OCI-LY1 (cell line): ENCODE data around the gene DDX42.

Experiments used
- EZH2 ChIP-seq: fragments of 200-600 bp; sonication (generic), shearing (Covaris generic); IDR thresholded peaks from 2 replicates; pipeline ENCODE4 v1.8.0; 2017; ENCODE audit warnings: borderline replicate concordance, mixed run types, mild to moderate bottlenecking, antibody characterized with exemption, low read length, moderate library complexity, mixed read lengths
- TF ChIP-seq, protein P1 (sequence below): fragments of 200-600 bp; sonication (generic), shearing (Covaris generic); IDR thresholded peaks from 2 replicates; pipeline ENCODE4 v1.5.1; 2017; ENCODE audit warnings: mild to moderate bottlenecking, antibody characterized with exemption, low read length, moderate library complexity, mixed read lengths

DNA sequence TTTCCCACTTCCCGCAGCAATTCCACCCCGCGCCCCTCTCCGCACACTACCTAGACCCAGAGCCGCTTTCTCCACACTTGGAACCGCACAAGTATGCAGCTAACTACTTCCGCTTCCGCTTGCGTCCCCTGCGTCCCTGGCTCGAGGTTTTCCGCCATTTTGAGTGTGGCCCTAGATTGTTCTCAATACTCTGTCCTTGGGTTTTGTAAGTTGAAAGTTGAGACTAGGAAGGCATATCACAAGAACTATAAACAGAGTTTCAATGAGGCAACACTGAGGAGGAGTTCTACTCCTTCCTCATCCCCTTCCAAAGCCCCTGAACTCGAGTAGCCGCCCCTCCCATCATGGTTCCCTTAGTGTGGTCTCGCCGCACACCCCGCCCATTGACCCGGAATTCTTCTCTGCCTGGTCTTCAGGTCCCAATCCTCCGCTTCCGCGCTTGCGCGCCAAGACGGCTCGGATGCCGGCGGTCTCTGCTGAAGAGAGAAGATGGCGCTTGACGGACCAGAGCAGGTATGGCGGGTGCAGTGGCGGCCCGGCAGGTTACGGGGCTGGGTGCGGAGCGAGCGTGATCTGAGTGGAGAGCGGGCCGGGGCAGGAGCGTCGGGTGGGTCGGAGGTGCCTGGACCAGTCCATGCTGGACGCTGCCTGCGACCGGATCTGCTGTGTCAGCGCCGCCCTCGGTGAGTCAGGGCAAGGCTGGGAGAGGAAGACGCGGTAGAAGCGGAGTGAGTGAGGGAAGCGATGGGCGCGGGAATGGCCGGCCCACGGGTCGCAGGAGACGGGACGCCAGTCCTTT lies 53.2 kb downstream of the DDX42 start, which contains the start of the genes FTSJ3 and PSMC5:
- TF ChIP-seq, protein P1, sequence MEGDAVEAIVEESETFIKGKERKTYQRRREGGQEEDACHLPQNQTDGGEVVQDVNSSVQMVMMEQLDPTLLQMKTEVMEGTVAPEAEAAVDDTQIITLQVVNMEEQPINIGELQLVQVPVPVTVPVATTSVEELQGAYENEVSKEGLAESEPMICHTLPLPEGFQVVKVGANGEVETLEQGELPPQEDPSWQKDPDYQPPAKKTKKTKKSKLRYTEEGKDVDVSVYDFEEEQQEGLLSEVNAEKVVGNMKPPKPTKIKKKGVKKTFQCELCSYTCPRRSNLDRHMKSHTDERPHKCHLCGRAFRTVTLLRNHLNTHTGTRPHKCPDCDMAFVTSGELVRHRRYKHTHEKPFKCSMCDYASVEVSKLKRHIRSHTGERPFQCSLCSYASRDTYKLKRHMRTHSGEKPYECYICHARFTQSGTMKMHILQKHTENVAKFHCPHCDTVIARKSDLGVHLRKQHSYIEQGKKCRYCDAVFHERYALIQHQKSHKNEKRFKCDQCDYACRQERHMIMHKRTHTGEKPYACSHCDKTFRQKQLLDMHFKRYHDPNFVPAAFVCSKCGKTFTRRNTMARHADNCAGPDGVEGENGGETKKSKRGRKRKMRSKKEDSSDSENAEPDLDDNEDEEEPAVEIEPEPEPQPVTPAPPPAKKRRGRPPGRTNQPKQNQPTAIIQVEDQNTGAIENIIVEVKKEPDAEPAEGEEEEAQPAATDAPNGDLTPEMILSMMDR = peak; percentile 65
- TF ChIP-seq EZH2 = no peak
